SK-N-SH treated with all-trans-retinoic acid at 6 μM for 48 hours (cell line): ENCODE data around the gene PSORS1C1.

ENCODE experiments used
- ATAC-seq: fragments of 200-7000 bp; cut with Tn5 transposase; 3 replicates; pipeline ENCODE4 v1.9.1; 2020; ENCODE audit warnings: mild to moderate bottlenecking, moderate library complexity
- ARNTL ChIP-seq: fragments of 450-650 bp; formaldehyde crosslinking; IDR thresholded peaks from 2 replicates; pipeline ENCODE4 v1.5.0; 2020; ENCODE audit warnings: low read depth, mild to moderate bottlenecking, moderate library complexity, borderline replicate concordance
- BACH2 ChIP-seq: fragments of 250-450 bp; sonication (Bioruptor Pico); IDR thresholded peaks from 2 replicates; pipeline ENCODE4 v1.9.0; 2021; ENCODE audit warnings: mild to moderate bottlenecking, borderline replicate concordance
- CSDC2 ChIP-seq: fragments of 250-450 bp; sonication (Bioruptor Pico); IDR thresholded peaks from 2 replicates; pipeline ENCODE4 v1.5.0; 2020; ENCODE audit warnings: mild to moderate bottlenecking, moderate library complexity
- ESRRG ChIP-seq: fragments of 250-450 bp; sonication (Bioruptor Pico); IDR thresholded peaks from 2 replicates; pipeline ENCODE4 v1.6.1; 2021; ENCODE audit warnings: mild to moderate bottlenecking
- GLIS3 ChIP-seq: fragments of 250-450 bp; sonication (Bioruptor Pico); IDR thresholded peaks from 2 replicates; pipeline ENCODE4 v1.5.0; 2020; ENCODE audit warnings: mild to moderate bottlenecking, moderate library complexity
- ISL1 ChIP-seq: fragments of 250-450 bp; sonication (Bioruptor Pico); IDR thresholded peaks from 2 replicates; pipeline ENCODE4 v2.1.2; 2022; ENCODE audit warnings: mild to moderate bottlenecking, moderate library complexity
- OSR1 ChIP-seq: fragments of 250-450 bp; sonication (Bioruptor Pico); IDR thresholded peaks from 2 replicates; pipeline ENCODE4 v1.8.0; 2022; ENCODE audit warnings: moderate library complexity, mild to moderate bottlenecking, inconsistent platforms
- PPARA ChIP-seq: fragments of 250-450 bp; sonication (Bioruptor Pico); IDR thresholded peaks from 2 replicates; pipeline ENCODE4 v1.5.0; 2020; ENCODE audit warnings: mild to moderate bottlenecking, borderline replicate concordance
- RARB ChIP-seq: fragments of 250-450 bp; sonication (Bioruptor Pico); IDR thresholded peaks from 2 replicates; pipeline ENCODE4 v1.8.0; 2021; ENCODE audit warnings: mild to moderate bottlenecking, moderate library complexity
- SNAI2 ChIP-seq: fragments of 250-450 bp; sonication (Bioruptor Pico); IDR thresholded peaks from 2 replicates; pipeline ENCODE4 v1.5.0; 2020; ENCODE audit warnings: mild to moderate bottlenecking, moderate library complexity
- TOX ChIP-seq: fragments of 250-450 bp; sonication (Bioruptor Pico); IDR thresholded peaks from 2 replicates; pipeline ENCODE4 v1.8.0; 2021; ENCODE audit warnings: mild to moderate bottlenecking, moderate library complexity, borderline replicate concordance
- ZC3H10 ChIP-seq: fragments of 250-450 bp; sonication (Bioruptor Pico); IDR thresholded peaks from 2 replicates; pipeline ENCODE4 v1.5.1; 2021; ENCODE audit warnings: mild to moderate bottlenecking, moderate library complexity
- ZFP3 ChIP-seq: fragments of 250-450 bp; sonication (Bioruptor Pico); IDR thresholded peaks from 2 replicates; pipeline ENCODE4 v1.5.0; 2020; ENCODE audit warnings: mild to moderate bottlenecking, moderate library complexity
- ZNF565 ChIP-seq: fragments of 450-650 bp; formaldehyde crosslinking; conservative IDR thresholded peaks from 2 replicates; pipeline ENCODE4 v1.5.0; 2020; ENCODE audit warnings: low read depth, mild to moderate bottlenecking, moderate library complexity
- ZNF70 ChIP-seq: fragments of 450-650 bp; formaldehyde crosslinking; IDR thresholded peaks from 2 replicates; pipeline ENCODE4 v1.5.0; 2020; ENCODE audit warnings: mild to moderate bottlenecking, moderate library complexity
- ZNF8 ChIP-seq: fragments of 450-650 bp; formaldehyde crosslinking; IDR thresholded peaks from 2 replicates; pipeline ENCODE4 v1.5.0; 2020; ENCODE audit warnings: mild to moderate bottlenecking, moderate library complexity
- TF ChIP-seq, protein P1 (sequence below): fragments of 250-450 bp; sonication (Bioruptor Pico); IDR thresholded peaks from 2 replicates; pipeline ENCODE4 v1.5.0; 2020; ENCODE audit warnings: mild to moderate bottlenecking, moderate library complexity
- TF ChIP-seq, protein P2 (sequence below): fragments of 250-450 bp; sonication (Bioruptor Pico); IDR thresholded peaks from 2 replicates; pipeline ENCODE4 v1.8.0; 2021; ENCODE audit warnings: low read depth, mild to moderate bottlenecking, moderate library complexity, borderline replicate concordance
- TF ChIP-seq, protein P3 (sequence below): fragments of 250-450 bp; sonication (Bioruptor Pico); IDR thresholded peaks from 2 replicates; pipeline ENCODE4 v1.5.1; 2021; ENCODE audit warnings: mild to moderate bottlenecking, moderate library complexity
- TF ChIP-seq, protein P4 (sequence below): fragments of 250-450 bp; sonication (Bioruptor Pico); IDR thresholded peaks from 2 replicates; pipeline ENCODE4 v1.8.0; 2020; ENCODE audit warnings: mild to moderate bottlenecking, moderate library complexity, borderline replicate concordance
- TF ChIP-seq, protein P5 (sequence below): fragments of 250-450 bp; sonication (Bioruptor Pico); IDR thresholded peaks from 2 replicates; pipeline ENCODE4 v1.5.1; 2020; ENCODE audit warnings: low read depth, mild to moderate bottlenecking, moderate library complexity

The PSORS1C1 gene

DNA sequence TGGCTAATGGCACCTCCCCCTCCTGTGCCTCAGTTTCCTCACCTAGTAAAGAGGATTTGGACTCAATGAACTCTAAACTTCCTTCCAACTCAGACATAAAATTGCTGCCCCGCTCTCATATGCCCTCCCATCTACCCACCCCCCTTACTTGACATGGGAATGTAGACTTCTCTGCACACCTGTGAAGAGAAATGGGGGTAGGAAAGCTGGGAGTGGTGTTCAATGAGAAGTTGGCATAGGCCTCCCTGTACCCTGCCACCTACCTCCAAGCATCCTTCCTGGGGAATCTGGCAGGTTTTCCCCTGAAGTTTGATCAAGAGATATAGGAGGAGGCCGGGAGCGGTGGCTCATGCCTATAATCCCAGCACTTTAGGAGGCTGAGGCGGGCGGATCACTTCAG lies 59.8 kb downstream of the PSORS1C1 start (continued):
- TF ChIP-seq, protein P1, sequence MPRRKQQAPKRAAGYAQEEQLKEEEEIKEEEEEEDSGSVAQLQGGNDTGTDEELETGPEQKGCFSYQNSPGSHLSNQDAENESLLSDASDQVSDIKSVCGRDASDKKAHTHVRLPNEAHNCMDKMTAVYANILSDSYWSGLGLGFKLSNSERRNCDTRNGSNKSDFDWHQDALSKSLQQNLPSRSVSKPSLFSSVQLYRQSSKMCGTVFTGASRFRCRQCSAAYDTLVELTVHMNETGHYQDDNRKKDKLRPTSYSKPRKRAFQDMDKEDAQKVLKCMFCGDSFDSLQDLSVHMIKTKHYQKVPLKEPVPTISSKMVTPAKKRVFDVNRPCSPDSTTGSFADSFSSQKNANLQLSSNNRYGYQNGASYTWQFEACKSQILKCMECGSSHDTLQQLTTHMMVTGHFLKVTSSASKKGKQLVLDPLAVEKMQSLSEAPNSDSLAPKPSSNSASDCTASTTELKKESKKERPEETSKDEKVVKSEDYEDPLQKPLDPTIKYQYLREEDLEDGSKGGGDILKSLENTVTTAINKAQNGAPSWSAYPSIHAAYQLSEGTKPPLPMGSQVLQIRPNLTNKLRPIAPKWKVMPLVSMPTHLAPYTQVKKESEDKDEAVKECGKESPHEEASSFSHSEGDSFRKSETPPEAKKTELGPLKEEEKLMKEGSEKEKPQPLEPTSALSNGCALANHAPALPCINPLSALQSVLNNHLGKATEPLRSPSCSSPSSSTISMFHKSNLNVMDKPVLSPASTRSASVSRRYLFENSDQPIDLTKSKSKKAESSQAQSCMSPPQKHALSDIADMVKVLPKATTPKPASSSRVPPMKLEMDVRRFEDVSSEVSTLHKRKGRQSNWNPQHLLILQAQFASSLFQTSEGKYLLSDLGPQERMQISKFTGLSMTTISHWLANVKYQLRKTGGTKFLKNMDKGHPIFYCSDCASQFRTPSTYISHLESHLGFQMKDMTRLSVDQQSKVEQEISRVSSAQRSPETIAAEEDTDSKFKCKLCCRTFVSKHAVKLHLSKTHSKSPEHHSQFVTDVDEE (CRISPR knock-in tag), result no peak
- TF ChIP-seq ESRRG (CRISPR knock-in tag) (no peak), ISL1 (CRISPR knock-in tag) (no peak), OSR1 (CRISPR knock-in tag) (no peak), SNAI2 (no peak), GLIS3 (CRISPR knock-in tag) (no peak), RARB (CRISPR knock-in tag) (no peak), ARNTL (no peak)
- TF ChIP-seq, protein P2, sequence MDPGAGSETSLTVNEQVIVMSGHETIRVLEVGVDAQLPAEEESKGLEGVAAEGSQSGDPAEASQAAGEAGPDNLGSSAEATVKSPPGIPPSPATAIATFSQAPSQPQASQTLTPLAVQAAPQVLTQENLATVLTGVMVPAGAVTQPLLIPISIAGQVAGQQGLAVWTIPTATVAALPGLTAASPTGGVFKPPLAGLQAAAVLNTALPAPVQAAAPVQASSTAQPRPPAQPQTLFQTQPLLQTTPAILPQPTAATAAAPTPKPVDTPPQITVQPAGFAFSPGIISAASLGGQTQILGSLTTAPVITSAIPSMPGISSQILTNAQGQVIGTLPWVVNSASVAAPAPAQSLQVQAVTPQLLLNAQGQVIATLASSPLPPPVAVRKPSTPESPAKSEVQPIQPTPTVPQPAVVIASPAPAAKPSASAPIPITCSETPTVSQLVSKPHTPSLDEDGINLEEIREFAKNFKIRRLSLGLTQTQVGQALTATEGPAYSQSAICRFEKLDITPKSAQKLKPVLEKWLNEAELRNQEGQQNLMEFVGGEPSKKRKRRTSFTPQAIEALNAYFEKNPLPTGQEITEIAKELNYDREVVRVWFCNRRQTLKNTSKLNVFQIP (CRISPR knock-in tag), result no peak

DNA sequence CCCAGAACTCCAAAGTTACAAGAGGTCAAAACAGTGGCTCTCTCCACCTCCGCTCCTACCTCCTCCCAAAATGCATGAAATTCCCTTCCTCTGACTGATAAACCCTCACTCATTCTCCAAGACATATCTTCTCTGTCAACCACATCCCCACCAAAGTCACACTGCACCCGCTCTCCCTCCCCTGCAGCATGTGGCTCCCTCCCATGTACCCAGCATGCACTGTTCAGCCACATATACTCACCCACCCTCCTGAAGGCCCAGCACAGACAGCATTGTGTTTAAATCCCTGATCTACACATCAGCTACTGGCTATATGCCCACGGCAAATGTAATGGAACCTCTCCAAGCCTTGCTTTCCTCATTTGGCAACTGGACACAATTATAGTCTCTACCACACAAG lies 61.4 kb downstream of the PSORS1C1 start:
- peak; percentile 27; the same call in 1 of the 3 replicates for ATAC-seq
- no peak for TF ChIP-seq BACH2
- TF ChIP-seq ESRRG (CRISPR knock-in tag), result no peak
- TF ChIP-seq ZNF565 (CRISPR knock-in tag), result no peak
- TF ChIP-seq ZNF70 (CRISPR knock-in tag), result no peak
- TF ChIP-seq, protein P3, sequence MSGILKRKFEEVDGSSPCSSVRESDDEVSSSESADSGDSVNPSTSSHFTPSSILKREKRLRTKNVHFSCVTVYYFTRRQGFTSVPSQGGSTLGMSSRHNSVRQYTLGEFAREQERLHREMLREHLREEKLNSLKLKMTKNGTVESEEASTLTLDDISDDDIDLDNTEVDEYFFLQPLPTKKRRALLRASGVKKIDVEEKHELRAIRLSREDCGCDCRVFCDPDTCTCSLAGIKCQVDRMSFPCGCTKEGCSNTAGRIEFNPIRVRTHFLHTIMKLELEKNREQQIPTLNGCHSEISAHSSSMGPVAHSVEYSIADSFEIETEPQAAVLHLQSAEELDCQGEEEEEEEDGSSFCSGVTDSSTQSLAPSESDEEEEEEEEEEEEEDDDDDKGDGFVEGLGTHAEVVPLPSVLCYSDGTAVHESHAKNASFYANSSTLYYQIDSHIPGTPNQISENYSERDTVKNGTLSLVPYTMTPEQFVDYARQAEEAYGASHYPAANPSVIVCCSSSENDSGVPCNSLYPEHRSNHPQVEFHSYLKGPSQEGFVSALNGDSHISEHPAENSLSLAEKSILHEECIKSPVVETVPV (CRISPR knock-in tag), result no peak
- no peak for TF ChIP-seq ARNTL
- TF ChIP-seq ZFP3 (CRISPR knock-in tag), result no peak
- TF ChIP-seq OSR1 (CRISPR knock-in tag), result no peak
- no peak for TF ChIP-seq RARB (CRISPR knock-in tag)
- no peak for TF ChIP-seq ZC3H10
- no peak for TF ChIP-seq CSDC2
- no peak for TF ChIP-seq ISL1 (CRISPR knock-in tag)
- no peak for TF ChIP-seq ZNF8 (CRISPR knock-in tag)
- TF ChIP-seq PPARA (CRISPR knock-in tag), result no peak
- TF ChIP-seq, protein P4, sequence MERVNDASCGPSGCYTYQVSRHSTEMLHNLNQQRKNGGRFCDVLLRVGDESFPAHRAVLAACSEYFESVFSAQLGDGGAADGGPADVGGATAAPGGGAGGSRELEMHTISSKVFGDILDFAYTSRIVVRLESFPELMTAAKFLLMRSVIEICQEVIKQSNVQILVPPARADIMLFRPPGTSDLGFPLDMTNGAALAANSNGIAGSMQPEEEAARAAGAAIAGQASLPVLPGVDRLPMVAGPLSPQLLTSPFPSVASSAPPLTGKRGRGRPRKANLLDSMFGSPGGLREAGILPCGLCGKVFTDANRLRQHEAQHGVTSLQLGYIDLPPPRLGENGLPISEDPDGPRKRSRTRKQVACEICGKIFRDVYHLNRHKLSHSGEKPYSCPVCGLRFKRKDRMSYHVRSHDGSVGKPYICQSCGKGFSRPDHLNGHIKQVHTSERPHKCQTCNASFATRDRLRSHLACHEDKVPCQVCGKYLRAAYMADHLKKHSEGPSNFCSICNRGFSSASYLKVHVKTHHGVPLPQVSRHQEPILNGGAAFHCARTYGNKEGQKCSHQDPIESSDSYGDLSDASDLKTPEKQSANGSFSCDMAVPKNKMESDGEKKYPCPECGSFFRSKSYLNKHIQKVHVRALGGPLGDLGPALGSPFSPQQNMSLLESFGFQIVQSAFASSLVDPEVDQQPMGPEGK (CRISPR knock-in tag), result no peak
- no peak for TF ChIP-seq SNAI2
- TF ChIP-seq, protein P2 (CRISPR knock-in tag), result no peak
- TF ChIP-seq, protein P5, sequence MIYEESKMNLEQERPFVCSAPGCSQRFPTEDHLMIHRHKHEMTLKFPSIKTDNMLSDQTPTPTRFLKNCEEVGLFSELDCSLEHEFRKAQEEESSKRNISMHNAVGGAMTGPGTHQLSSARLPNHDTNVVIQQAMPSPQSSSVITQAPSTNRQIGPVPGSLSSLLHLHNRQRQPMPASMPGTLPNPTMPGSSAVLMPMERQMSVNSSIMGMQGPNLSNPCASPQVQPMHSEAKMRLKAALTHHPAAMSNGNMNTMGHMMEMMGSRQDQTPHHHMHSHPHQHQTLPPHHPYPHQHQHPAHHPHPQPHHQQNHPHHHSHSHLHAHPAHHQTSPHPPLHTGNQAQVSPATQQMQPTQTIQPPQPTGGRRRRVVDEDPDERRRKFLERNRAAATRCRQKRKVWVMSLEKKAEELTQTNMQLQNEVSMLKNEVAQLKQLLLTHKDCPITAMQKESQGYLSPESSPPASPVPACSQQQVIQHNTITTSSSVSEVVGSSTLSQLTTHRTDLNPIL (CRISPR knock-in tag), result no peak
- TF ChIP-seq TOX (CRISPR knock-in tag), result no peak
